T1000 (cell line): Measurements from ENCODE around the gene WDR11.
A peak's percentile ranks its signal among the peaks of the same experiment; 100 is the strongest.
"Not testable (repeated sequence)": the region's sequence is repeated elsewhere in the genome, so short reads cannot be mapped to it uniquely, and the experiment has no call there.

Source experiments
- DNase-seq: peaks from one replicate; lab custom pipeline; 2025; ENCODE audit warnings: mixed read lengths; lab: John Stamatoyannopoulos, UW

Gene WDR11

GRCh38 chr10:120841522-120842189 is 9.5 kb upstream of the WDR11 start:
- DNase-seq, result no peak

DNA sequence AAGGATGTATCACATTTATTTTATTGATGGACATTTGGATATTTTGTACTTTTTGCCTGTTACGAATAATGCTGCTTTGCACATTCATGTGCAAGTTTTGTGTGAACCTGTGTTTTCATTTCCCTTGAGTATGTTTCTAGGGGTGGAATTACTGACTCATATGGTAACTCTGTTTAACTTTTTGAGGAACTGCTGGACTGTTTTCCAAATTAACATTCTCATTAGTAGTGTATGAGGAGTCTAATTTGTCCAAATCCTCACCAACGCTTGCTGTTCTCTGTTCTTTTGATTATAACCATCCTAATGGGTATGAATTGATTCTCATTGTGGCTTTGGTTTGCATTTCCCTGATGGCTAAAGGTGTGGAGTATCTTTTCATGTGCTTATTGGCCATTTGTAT is 3.2 kb downstream of the WDR11 start:
- no peak for DNase-seq

DNA sequence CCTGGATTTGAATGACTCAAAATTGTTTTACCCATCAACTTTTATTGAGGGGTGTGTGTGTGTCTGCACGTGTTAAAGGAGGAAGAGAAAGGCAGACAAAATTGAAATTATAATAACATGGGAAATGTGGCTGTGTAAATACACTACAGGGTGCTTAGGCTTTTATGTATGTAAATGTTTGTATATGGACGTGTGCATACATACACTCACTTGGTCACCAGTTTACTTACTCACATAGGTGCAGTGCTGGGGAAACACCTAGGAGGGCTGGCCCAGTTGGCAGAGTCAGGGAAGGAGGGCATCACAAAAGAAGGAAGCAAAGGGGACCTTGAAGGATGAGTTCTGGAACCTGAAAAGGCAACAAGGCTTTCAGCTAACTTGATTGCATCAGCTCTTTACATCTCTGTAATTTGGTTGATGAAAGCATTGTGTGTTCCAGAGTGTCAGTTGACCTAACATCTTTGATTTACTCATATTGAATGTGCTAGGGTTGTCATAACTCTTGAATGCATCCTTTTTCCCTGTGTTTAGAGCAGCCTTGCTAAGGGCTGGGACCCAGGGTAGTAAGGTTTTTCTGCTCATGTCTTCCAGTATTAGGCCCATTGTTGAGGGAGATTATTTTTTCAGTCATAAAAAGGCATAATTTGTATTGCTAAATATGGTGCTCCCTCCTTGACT is 10.2 kb downstream of the WDR11 start:
- no peak for DNase-seq

DNA sequence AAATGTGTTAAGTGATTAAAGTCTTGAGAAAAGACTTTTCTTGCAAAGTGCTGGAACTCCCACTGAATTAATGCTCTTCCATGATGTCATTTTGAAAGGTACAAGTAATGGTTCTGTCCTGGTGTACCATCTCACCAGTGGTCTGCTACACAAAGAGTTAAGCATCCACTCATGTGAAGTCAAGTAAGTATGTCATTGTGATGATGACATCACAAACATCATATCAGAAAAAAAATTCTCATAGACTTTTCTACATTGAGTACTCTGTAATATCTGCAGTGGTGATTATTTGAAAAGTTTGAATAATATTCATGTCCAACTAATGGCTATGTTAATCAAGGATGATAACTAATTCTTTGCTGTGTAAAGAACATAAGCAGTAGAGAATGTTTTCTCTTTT is 22.6 kb downstream of the WDR11 start:
- DNase-seq, result no peak

DNA sequence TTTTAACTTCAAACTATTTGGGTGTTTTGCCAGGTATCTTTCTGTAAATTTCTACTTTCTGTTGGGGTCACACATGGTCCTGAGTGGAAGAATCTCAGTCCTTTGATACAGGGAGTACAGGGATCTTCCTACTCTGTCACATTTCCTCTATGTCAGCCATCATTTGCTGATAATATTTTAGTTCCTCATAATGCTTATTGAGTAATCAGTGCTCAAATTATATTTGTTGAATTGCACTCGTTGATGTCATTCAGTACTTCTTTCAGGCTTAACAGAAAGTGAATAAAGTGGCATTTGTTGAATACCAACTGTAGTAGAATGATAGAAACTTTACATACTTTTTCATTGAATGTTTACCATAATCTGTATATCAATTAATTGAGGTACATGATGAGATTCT is 31.9 kb downstream of the WDR11 start:
- no peak for DNase-seq

DNA sequence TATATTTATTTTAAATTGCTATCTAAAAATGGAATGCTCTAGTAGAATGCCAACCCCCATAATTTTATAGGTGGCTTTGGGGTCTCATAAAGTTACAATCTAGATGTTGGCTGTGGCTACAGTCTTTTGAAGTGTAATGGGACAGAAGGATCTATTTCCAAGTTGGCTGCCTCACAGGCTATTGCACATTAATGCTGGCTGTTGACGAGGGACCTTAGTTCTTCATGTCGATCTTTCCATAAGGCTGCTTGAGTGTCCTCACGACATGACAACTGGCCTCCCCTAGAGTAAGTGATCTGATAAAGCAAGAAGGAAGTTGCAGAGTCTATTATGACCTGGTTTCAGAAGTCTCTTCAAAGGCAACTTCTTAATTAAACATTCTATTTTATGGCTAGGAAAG is 36.3 kb downstream of the WDR11 start:
- DNase-seq, result no peak

DNA sequence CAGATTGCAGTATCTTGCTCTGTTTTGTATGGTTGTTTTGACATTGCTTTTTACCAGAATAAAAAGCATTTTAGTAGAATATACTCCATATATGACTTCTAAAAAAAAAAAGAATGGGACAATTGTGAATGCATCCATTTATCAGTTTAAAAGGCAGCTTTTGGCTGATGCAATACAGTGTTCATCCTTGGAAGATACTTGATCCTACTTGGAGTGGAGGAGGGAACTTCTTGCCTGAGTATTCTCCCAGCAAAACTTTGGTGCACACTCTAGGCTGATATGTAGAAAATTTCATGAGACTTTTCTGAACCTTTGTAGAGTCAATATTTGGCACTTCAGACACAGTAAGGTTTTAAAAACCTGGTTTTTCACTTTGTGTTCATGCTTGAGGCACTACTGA is 40.2 kb downstream of the WDR11 start:
- DNase-seq, result no peak

GRCh38 chr10:120894556-120894955 is 43.4 kb downstream of the WDR11 start:
- no peak for DNase-seq

DNA sequence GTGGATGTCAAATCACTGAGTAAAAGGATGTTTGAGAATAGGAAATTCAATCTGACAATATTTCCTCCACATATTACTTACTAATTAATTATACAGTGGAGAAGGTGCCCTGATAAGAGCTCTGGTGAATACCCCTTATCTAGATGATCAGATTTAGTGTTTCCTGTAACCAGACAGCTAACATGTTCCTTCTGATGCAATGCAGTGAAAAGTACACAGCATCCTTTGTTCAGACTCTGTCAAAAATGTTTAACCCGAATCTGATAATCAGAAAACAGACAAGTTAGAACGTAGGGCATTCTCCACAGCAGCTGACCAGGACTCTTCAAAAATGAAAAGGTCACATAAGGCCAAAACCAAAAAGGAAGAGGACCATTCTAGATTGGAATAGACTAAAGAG is 46.2 kb downstream of the WDR11 start:
- DNase-seq, result no peak

DNA sequence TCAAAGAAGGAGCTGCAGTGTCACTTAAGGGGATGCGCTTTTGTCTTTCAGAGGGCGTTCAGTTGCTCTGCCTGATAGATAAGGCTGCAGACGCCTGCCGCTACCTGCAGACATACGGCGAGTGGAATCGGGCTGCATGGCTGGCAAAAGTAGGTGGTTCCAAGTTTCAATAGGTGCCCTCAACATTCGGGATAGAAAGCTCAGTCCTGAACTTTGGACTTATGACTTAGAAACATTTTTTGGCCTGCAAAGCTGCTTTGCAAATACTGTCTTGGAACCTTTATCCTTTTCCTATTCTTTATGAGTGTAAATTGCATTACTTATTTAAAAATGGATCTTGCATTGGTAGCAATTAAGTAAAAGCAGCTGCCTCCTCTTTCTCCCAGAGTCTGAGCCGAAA is 54.1 kb downstream of the WDR11 start:
- DNase-seq, result no peak

DNA sequence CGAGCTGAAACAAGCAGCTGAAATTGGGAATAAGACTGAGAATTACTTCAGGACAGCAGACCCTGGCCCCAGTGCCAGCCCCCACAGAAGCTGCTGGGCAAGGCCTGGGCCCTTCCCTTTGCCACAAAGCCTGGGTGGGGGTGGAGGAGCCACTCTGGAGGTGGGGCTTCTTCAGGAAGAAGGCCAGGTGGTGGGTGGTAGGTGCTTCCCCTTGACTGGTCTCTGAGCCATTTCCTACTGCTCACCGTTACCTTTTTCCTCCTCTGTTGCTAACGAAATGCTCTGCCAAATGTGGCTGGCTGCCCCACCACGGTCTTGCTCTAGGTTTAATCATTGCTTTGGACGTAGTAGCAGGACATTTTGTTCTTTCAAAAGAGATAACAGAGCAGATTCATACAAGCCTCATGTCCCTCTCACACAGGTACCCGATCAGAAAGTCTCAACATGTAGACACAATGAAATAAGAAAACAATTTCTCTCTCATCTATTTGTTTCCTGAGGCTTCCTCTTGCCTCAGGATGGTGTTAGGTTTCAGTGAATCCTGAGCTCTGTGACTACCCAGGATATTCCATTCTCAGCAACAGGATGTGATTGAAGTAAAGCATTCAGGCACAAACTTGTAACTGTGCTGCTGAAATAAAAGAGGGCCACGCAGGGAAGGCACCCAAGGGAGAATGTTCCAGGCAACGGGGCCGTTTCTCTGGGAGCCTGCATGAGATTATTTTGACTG is 66.5 kb downstream of the WDR11 start:
- DNase-seq, result no peak

GRCh38 chr10:120923886-120924285 is 72.7 kb downstream of the WDR11 start:
- not testable (repeated sequence) for DNase-seq

DNA sequence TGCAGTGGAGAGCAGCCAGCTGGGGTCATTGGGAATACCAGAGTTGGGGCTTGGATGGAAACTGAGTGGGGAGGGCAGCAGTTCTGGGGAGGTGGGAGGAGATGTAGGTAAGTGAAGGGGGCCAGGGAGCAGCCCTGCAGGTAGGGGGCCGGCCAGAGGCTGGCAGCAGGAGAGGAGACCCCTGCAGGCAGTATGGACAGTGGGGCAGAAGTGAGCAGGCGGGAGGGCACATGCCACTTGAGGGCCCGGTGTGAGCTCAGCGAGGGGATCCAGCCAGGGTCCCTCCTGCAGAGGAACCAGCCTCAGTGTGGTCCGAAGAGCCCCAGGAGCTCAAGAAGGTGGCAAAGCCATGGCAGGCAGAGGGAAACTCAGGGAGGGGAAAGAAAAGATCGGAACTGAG is 75.4 kb downstream of the WDR11 start:
- no peak for DNase-seq

DNA sequence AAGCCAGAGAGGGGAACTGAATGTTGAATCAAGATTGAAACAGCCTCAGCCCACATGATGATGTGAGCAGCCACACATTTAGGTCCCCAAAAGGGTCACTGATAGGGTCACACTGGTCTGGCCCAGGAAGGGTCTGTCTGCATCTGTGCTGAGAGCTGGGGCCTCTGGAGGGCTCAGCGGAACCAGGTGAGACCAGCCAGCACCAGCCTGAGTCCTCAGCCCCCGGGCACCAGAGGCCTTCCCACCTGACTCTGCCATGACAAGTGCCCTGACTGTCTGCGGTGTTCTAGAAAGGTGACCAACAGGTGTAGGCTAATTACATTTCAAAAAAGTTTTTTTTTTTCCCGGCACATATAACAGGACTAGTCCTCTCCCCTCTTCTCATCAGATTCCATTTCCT is 76.2 kb downstream of the WDR11 start:
- DNase-seq, result no peak

GRCh38 chr10:120929166-120929565 is 78.0 kb downstream of the WDR11 start:
- DNase-seq, result no peak

DNA sequence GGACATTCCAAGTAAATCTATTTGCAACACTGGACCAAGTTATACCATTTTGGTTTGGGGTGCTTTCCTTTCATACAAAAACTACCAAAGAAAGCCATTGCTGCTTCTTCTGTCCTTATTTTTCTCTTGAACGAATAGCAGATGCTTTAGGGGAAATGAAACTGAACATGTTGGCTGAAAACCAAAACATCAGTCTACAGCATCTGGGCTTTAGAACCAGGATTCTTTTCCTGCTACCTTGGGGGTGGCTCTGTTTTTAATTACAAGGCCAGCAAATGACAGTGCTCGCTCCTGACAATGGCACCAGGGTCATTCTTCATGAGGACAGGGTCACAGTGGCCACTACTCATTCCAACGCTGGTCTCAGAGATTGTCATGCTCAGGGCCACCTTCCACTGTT is 80.3 kb downstream of the WDR11 start:
- no peak for DNase-seq

DNA sequence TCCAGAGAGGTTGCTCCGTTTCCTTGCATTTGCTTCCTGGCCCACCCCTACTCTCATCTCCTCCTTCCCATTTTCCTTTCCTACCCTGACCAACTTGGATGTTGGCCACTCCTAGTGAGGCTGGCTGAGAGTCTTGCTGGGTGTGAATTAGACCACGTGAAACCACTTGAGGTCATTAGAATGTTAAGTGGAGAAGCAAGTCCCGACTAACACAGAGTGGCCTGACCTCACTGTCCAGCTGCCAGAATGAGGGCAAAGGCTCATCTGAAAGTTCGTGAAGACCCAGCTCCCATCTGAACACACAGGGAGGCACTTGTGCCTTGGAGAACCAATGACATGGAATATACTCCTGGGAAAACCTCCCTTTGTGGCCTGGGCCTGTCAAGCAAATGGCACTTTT is 80.8 kb downstream of the WDR11 start:
- DNase-seq, result no peak

DNA sequence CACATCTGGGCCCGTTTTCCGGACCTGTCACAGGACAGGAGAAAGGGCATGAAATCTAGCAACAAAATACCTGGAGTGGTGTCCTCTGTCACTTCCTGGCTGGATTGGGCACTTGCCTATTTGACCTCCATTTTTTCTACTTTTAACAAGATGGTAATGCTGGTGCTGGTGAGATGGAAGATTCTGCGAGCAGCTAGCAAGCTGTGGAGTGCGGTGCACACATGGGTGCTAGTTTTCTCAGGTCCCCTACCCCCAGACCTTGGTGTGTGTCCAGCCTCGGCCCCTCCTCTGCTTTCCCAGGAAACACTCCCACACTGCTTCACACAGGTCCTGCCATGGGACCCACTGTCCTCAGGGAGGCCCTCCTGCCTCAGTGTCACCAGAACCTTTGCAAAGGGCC is 87.7 kb downstream of the WDR11 start:
- no peak for DNase-seq

- no peak for DNase-seq
Measured at GRCh38 chr10:120940299-120940900, 89.2 kb downstream of the WDR11 start.

DNA sequence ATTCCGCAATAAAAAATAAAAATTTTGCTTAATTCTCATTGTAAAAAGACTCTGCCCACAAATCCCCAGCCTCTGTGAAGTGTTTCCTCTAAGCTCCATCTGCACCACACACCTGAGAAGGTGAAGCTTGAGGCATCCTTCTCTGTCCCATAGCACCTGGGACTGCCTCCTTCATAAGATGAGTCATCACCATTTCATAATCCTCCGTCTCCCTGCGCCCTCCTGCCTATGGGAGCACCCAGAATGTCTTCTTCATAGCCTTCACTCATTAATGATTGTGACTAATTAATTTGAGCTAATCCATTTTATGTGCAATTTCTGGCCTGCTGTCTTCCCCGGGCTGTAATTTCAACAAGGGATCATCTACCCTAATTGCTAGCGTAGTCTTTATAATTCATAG is 90.3 kb downstream of the WDR11 start:
- DNase-seq, result no peak

- DNase-seq, result peak; percentile 66
Measured at GRCh38 chr10:120942806-120943413, 91.7 kb downstream of the WDR11 start.

GRCh38 chr10:120943542-120943941 is 92.4 kb downstream of the WDR11 start:
- no peak for DNase-seq
